Kidney epithelial cell (primary cell): Measurements from ENCODE around the gene XYLT2. TPM values are rescaled to one million over a fixed set of nuclear protein-coding genes. Genes with fewer than 3 reads are reported as not detected.
A peak's percentile ranks its signal among the peaks of the same experiment; 100 is the strongest.

Experiments
- DNase-seq: peaks from one replicate; pipeline ENCODE4 v3.0.0-alpha.2; 2010; ENCODE audit warnings: low read depth
- H3K27me3 ChIP-seq: 2 replicates; pipeline ENCODE4 v1.6.0; 2011; ENCODE audit warnings: low read length; ENCODE audit not compliant: control insufficient read depth, insufficient read depth
- H3K36me3 ChIP-seq: 2 replicates; pipeline ENCODE4 v1.5.1; 2011; ENCODE audit warnings: low read length; ENCODE audit not compliant: control insufficient read depth, insufficient read depth
- H3K4me3 ChIP-seq: 2 replicates; pipeline ENCODE4 v1.5.1; 2011; ENCODE audit warnings: low read depth, mild to moderate bottlenecking, control low read depth, low read length
- CTCF ChIP-seq: IDR thresholded peaks from 2 replicates; pipeline ENCODE4 v1.5.1; 2011; ENCODE audit warnings: mild to moderate bottlenecking, moderate library complexity, low read length, control low read depth, inconsistent platforms; ENCODE audit not compliant: insufficient read depth, poor library complexity, severe bottlenecking
- total RNA-seq: library from RNA; depleted of rRNA; stranded (reverse); fragments of >200 nt; gene quantifications from 2 replicates; pipeline ENCODE4 v1.2.3, GENCODE V29; 2015

XYLT2 gene
- total RNA-seq, 1 donor from 2014 or later: 30.2 TPM

DNA sequence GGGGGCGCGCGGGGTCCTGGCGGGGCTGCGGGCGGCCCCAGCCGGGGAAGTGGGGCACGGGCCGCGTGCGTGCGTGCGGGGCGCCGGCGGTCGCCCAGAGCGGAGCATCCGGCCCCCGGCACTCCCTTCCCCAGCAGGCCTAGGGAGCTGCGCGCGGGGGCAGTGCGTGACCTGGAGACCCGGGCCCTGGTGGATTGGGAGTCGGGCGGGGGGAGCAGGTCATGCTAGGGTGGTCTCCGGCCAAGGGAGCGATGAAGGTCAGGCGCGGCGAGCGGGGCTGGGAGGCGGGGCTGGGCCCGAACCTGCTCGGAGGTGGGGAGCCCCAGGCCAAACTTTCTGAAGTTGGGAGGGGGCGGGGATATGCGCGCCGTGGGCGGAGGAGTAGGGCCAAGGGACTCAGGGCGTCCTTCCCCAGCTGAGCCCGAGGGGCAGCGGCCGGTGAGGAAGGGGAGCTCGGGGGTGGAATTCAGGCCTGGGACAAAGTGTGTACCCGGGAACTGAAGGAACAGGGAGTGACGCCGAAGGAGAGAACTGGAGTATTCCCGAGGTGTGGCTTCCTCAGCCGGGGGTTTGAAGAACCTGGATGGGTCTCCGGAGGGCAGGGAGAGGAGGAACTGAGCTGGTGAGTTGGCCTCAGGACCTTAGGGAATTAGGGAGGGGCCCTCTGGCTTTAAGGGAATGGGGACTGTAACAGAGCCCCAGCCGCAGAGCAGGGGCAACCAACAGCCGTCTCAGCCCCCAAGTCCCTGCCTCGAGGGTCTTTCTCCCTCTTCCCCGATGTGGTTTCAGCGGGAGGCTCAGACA lies 589 bp downstream of the XYLT2 start:
- no peak for TF ChIP-seq CTCF
- DNase-seq: no peak
- no peaks in the 10 kb centered on the region for H3K36me3 ChIP-seq
- H3K4me3 ChIP-seq: peak overlapping the region; percentile 51
- no peaks in the 10 kb centered on the region for H3K27me3 ChIP-seq

GRCh38 chr17:50347117-50347893 lies 1.4 kb downstream of the XYLT2 start:
- DNase-seq: no peak
- H3K4me3 ChIP-seq: peak overlapping the region; percentile 51
- H3K36me3 ChIP-seq: no peaks in the 10 kb centered on the region
- no peaks in the 10 kb centered on the region for H3K27me3 ChIP-seq
- TF ChIP-seq CTCF: no peak

GRCh38 chr17:50347894-50348291 lies 2.0 kb downstream of the XYLT2 start:
- Histone ChIP-seq H3K4me3 (no peak overlapping the region), H3K27me3 (no peaks in the 10 kb centered on the region), H3K36me3 (no peaks in the 10 kb centered on the region)
- no peak for DNase-seq
- no peak for TF ChIP-seq CTCF

- Histone ChIP-seq H3K27me3 (no peaks in the 10 kb centered on the region), H3K36me3 (no peaks in the 10 kb centered on the region), H3K4me3 (no peak overlapping the region)
- DNase-seq: no peak
- no peak for TF ChIP-seq CTCF
These were observed 2.8 kb downstream of the XYLT2 start for GRCh38 chr17:50348522-50349242.

GRCh38 chr17:50349243-50349600 lies 3.3 kb downstream of the XYLT2 start:
- DNase-seq: no peak
- no peak for TF ChIP-seq CTCF
- H3K36me3 ChIP-seq: no peaks in the 10 kb centered on the region
- H3K4me3 ChIP-seq: no peak overlapping the region
- H3K27me3 ChIP-seq: no peaks in the 10 kb centered on the region
